SH-SY5Y (cell line): Measurements from ENCODE around the gene SURF4.

ENCODE experiments used
- GATA2 ChIP-seq: IDR thresholded peaks from 2 replicates; pipeline ENCODE4 v1.6.1; 2011; ENCODE audit warnings: mild to moderate bottlenecking, low read depth, low read length
- GATA3 ChIP-seq: IDR thresholded peaks from 2 replicates; pipeline ENCODE4 v1.6.1; 2011; ENCODE audit warnings: low read depth, mild to moderate bottlenecking, low read length, moderate library complexity

DNA sequence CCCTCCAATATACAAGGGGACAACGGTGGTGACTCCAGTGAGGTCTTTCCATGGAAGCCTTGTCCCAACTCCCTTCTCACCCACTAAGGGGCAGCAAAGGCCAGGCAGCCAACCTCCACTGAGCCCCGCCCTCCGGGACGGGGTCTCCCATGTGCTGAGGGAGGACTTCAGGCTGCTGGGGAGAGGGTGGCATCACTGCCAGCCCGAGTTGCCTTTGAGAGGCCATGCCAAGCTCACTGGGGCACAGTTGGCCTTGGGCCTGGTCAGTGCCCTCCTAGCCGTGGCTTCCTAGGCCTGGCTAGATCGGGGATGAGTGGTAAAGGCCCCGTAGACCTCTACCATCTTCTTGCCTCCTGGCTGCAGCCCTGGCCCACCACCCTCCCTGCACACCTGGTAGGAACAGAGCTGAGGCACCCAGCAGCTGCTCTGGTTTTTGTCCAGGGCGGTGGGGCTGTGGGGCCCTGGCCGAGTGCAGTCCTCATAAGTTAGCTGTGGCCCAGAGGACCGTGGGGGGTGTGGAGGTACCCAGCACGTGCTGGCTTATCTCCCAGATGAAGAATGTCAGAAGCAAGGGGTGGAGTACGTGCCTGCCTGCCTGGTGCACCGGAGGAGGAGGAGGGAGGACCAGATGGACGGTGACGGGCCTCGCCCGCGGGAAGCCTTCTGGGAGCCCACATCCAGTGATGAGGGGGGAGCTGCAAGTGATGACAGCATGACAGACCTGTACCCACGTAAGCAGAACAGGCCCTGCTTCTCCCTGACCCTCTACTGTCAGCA is 16.3 kb downstream of the SURF4 start:
- TF ChIP-seq GATA3 (no peak), GATA2 (no peak)
